ENCODE data around the gene GFRA4.

GRCh38 chr20:3646651-3647050 lies 16.5 kb downstream of the GFRA4 start:
- no peak for TF ChIP-seq CTCF (IDR thresholded peaks at IDR 0.05)
- no peak for TF ChIP-seq EZH2 (IDR thresholded peaks at IDR 0.05; ENCODE audit: borderline replicate concordance, insufficient read depth, low read depth, low read length, poor library complexity, severe bottlenecking)

Measured in B cell (primary cell).